Nephron progenitor cell (in vitro differentiated cells): ENCODE results near the gene SLC2A13.

Experiments used
- DNase-seq: peaks from one replicate; pipeline ENCODE4 v3.0.0; 2021
- H3K27ac Mint-ChIP-seq: 2 replicates; pipeline ENCODE4 v1.8.0; 2021; ENCODE audit warnings: mild to moderate bottlenecking, moderate library complexity, mixed read lengths
- H3K27me3 Mint-ChIP-seq: 2 replicates; pipeline ENCODE4 v1.8.0; 2021; ENCODE audit warnings: mild to moderate bottlenecking, low read depth, mixed read lengths; ENCODE audit not compliant: poor library complexity
- H3K36me3 Mint-ChIP-seq: 2 replicates; pipeline ENCODE4 v1.8.0; 2021; ENCODE audit warnings: low read depth, mixed read lengths
- H3K4me1 Mint-ChIP-seq: 2 replicates; pipeline ENCODE4 v1.8.0; 2021; ENCODE audit warnings: mixed read lengths
- H3K4me3 Mint-ChIP-seq: 2 replicates; pipeline ENCODE4 v1.8.0; 2021; ENCODE audit warnings: mild to moderate bottlenecking, moderate library complexity, mixed read lengths
- H3K9me3 Mint-ChIP-seq: 2 replicates; pipeline ENCODE4 v1.8.0; 2021; ENCODE audit warnings: mild to moderate bottlenecking, moderate library complexity, mixed read lengths
- TF ChIP-seq, protein P1 (sequence below): fragments of 200-600 bp; sonication (generic); IDR thresholded peaks from 2 replicates; pipeline ENCODE4 v1.5.0; 2021; ENCODE audit warnings: antibody characterized with exemption

The SLC2A13 gene

GRCh38 chr12:40104461-40105264 is 1.2 kb downstream of the SLC2A13 start:
- TF ChIP-seq, protein P1, sequence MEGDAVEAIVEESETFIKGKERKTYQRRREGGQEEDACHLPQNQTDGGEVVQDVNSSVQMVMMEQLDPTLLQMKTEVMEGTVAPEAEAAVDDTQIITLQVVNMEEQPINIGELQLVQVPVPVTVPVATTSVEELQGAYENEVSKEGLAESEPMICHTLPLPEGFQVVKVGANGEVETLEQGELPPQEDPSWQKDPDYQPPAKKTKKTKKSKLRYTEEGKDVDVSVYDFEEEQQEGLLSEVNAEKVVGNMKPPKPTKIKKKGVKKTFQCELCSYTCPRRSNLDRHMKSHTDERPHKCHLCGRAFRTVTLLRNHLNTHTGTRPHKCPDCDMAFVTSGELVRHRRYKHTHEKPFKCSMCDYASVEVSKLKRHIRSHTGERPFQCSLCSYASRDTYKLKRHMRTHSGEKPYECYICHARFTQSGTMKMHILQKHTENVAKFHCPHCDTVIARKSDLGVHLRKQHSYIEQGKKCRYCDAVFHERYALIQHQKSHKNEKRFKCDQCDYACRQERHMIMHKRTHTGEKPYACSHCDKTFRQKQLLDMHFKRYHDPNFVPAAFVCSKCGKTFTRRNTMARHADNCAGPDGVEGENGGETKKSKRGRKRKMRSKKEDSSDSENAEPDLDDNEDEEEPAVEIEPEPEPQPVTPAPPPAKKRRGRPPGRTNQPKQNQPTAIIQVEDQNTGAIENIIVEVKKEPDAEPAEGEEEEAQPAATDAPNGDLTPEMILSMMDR, result no peak
- Mint-ChIP-seq H3K36me3 (no peaks in the 10 kb centered on the region), H3K4me3 (peak overlapping the region; percentile 83), H3K27me3 (peaks cover 7% of the 10 kb centered on the region), H3K9me3 (no peaks in the 10 kb centered on the region), H3K4me1 (peaks cover 22% of the 10 kb centered on the region), H3K27ac (peak overlapping the region; percentile 2)
- DNase-seq, result no peak

GRCh38 chr12:40103043-40103442 is 2.8 kb downstream of the SLC2A13 start:
- peak overlapping the region; percentile 36 for H3K27ac Mint-ChIP-seq
- peaks cover 7% of the 10 kb centered on the region for H3K27me3 Mint-ChIP-seq
- TF ChIP-seq, protein P1, result no peak
- DNase-seq, result no peak
- no peaks in the 10 kb centered on the region for H3K9me3 Mint-ChIP-seq
- peak overlapping the region; percentile 83 for H3K4me3 Mint-ChIP-seq
- H3K36me3 Mint-ChIP-seq, result peaks cover 5% of the 10 kb centered on the region
- H3K4me1 Mint-ChIP-seq, result peaks cover 26% of the 10 kb centered on the region

DNA sequence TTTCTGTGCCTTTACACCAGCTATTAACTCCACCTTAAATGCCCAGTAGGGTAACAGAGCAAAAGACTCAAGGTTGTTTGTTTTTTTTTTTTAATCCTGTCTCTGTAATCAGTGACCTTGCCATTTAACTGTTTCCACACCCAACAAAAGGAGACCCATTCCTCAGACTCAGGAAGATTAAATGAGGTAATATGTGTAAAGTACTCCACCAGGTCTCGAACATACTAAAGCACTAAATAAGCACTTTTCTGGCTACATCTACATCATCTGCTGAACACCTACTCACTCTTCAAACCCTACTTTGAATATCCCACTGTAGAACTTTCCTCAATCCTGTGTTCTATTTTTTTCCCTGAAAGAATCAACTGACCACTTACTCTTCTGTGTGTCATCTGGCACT is 4.1 kb downstream of the SLC2A13 start:
- Mint-ChIP-seq H3K4me1 (peaks cover 26% of the 10 kb centered on the region), H3K36me3 (peaks cover 6% of the 10 kb centered on the region), H3K4me3 (no peak overlapping the region), H3K27ac (no peak overlapping the region), H3K9me3 (no peaks in the 10 kb centered on the region), H3K27me3 (no peaks in the 10 kb centered on the region)
- TF ChIP-seq, protein P1, result no peak
- no peak for DNase-seq

GRCh38 chr12:40099423-40099853 is 6.4 kb downstream of the SLC2A13 start:
- DNase-seq, result no peak
- Mint-ChIP-seq H3K36me3 (peaks cover 6% of the 10 kb centered on the region), H3K4me1 (peaks cover 23% of the 10 kb centered on the region), H3K27me3 (no peaks in the 10 kb centered on the region), H3K9me3 (no peaks in the 10 kb centered on the region), H3K27ac (no peak overlapping the region), H3K4me3 (no peak overlapping the region)
- TF ChIP-seq, protein P1, result no peak

DNA sequence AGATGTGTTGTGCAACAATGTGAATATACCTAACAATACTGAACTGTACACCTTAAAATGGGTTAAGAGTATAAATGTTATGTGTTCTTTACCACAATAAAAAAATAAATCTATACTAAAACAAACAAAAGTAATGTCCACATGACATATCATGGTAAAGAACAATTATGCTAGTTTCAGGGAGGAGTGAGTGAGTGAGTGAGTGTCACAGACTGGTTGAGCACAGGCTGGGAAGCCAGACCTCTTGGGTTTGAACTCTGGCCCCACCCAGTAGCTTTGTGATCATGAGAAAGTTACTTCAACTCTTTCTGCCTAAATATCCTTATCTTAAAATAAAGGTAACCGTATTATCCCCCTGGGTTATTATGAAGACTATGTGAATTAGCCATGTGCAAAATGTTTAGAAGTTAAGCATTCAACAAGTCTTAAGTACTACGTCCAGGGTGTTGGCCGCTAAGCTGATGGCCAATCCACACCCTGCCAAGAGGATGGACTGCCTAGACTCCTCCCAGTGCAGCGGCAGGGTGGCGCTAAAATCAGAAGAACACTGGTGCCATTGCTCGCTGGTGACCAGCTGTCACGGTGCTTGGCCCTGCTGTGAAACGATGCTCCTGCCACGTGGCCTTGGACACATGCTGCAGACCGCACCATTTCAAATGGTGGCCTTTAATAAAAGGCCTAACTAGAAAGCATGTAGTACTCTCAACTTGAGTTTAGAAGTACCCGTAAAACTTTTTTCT is 7.3 kb downstream of the SLC2A13 start:
- TF ChIP-seq, protein P1, result no peak
- peaks cover 6% of the 10 kb centered on the region for H3K36me3 Mint-ChIP-seq
- no peaks in the 10 kb centered on the region for H3K27me3 Mint-ChIP-seq
- no peak overlapping the region for H3K4me3 Mint-ChIP-seq
- no peaks in the 10 kb centered on the region for H3K9me3 Mint-ChIP-seq
- DNase-seq, result no peak
- no peak overlapping the region for H3K27ac Mint-ChIP-seq
- H3K4me1 Mint-ChIP-seq, result peaks cover 15% of the 10 kb centered on the region
